Brain microvascular endothelial cell (primary cell): ENCODE measurements around the gene POU2AF1.

Experiments used
- DNase-seq: peaks from one replicate; pipeline ENCODE4 v3.0.0-alpha.2; 2020
- H3K27ac ChIP-seq: fragments of 250-450 bp; sonication (Bioruptor Pico); 2 replicates; pipeline ENCODE4 v1.5.1; 2020; ENCODE audit warnings: mild to moderate bottlenecking, moderate library complexity
- H3K27me3 ChIP-seq: fragments of 250-450 bp; sonication (Bioruptor Pico); replicated peaks from 2 replicates; pipeline ENCODE4 v1.5.1; 2020; ENCODE audit warnings: mild to moderate bottlenecking
- H3K36me3 ChIP-seq: fragments of 250-450 bp; sonication (Bioruptor Pico); replicated peaks from 2 replicates; pipeline ENCODE4 v1.5.1; 2020; ENCODE audit warnings: mild to moderate bottlenecking
- H3K4me3 ChIP-seq: 2 replicates; pipeline ENCODE4 v1.5.1; 2011; ENCODE audit warnings: low read depth, mild to moderate bottlenecking, control low read depth, low read length, moderate library complexity
- in situ Hi-C: cut with HindIII; loops from 2 replicates; pipeline ENCODE4 v1.10.0; 2017; ENCODE audit warnings: low sequenced_read_pairs, low pct_ligation_motif_present
- TF ChIP-seq, protein P1 (sequence below): IDR thresholded peaks from 2 replicates; pipeline ENCODE4 v1.5.1; 2011; ENCODE audit warnings: low read depth, mild to moderate bottlenecking, moderate library complexity, low read length, control low read depth, inconsistent platforms; ENCODE audit errors: missing control alignments

The POU2AF1 gene

GRCh38 chr11:111373590-111373989, 5.5 kb downstream of the POU2AF1 start:
- Histone ChIP-seq H3K4me3 (no peak overlapping the region), H3K36me3 (no peaks in the 10 kb centered on the region), H3K27me3 (no peaks in the 10 kb centered on the region), H3K27ac (no peak overlapping the region)
- no peak for DNase-seq
- TF ChIP-seq, protein P1, sequence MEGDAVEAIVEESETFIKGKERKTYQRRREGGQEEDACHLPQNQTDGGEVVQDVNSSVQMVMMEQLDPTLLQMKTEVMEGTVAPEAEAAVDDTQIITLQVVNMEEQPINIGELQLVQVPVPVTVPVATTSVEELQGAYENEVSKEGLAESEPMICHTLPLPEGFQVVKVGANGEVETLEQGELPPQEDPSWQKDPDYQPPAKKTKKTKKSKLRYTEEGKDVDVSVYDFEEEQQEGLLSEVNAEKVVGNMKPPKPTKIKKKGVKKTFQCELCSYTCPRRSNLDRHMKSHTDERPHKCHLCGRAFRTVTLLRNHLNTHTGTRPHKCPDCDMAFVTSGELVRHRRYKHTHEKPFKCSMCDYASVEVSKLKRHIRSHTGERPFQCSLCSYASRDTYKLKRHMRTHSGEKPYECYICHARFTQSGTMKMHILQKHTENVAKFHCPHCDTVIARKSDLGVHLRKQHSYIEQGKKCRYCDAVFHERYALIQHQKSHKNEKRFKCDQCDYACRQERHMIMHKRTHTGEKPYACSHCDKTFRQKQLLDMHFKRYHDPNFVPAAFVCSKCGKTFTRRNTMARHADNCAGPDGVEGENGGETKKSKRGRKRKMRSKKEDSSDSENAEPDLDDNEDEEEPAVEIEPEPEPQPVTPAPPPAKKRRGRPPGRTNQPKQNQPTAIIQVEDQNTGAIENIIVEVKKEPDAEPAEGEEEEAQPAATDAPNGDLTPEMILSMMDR = no peak
- in situ Hi-C loops = no loop called here

DNA sequence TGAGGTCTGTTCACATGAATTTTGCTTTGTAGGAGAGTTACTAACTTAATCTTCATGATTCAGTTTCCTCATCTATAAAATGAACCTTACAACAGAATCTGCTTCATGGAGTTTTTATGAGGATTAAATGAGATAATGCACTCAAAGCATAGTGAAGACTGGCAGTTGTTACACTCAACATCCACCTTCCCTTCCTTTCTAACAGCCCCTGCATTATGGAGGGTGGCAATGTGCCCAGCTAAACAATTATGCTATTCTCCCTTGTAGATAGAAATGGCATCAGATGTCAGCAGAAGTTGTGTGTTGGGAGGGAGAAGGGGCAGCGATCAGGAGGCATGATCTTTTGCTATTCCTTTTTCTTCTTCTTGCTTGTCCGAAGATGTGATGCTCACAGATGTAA, 6.5 kb downstream of the POU2AF1 start:
- no peaks in the 10 kb centered on the region for H3K27me3 ChIP-seq
- DNase-seq = no peak
- no peaks in the 10 kb centered on the region for H3K36me3 ChIP-seq
- no peak overlapping the region for H3K27ac ChIP-seq
- TF ChIP-seq, protein P1 = no peak
- in situ Hi-C loops = no loop called here
- H3K4me3 ChIP-seq = no peak overlapping the region

DNA sequence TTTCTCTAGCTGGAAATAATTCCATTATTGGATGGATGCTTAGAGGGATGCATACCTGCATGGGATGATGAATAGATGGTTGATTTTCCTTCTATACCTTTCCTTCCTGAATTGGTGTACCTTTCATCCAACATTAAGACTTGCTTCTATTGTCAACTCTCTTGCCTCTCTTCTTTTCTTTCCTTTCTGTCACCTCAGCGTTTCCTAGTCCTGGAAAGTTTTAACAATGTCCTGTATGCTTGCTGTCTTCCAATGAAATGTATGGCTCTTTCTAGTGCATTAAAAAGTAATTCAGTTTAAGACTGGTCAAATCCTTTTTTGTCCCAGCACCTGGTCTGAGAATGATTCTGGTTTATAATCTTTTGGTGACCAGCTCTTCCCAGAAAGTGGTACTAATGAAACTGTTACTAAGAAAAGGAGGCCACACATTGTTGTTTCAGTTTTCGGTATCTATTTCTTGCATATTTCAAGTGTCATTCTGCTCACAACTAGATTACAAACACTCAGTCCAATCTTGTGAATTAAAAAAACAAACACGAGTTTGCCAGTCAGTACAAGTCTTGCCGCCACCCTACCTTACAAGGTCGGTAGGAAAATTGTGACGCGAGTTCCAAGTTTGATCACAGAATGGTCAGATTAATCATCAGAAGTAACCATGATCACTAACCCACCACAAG, 8.0 kb downstream of the POU2AF1 start:
- in situ Hi-C loops = no loop called here
- H3K36me3 ChIP-seq = no peaks in the 10 kb centered on the region
- no peaks in the 10 kb centered on the region for H3K27me3 ChIP-seq
- no peak overlapping the region for H3K27ac ChIP-seq
- TF ChIP-seq, protein P1 = no peak
- DNase-seq = no peak
- H3K4me3 ChIP-seq = no peak overlapping the region

DNA sequence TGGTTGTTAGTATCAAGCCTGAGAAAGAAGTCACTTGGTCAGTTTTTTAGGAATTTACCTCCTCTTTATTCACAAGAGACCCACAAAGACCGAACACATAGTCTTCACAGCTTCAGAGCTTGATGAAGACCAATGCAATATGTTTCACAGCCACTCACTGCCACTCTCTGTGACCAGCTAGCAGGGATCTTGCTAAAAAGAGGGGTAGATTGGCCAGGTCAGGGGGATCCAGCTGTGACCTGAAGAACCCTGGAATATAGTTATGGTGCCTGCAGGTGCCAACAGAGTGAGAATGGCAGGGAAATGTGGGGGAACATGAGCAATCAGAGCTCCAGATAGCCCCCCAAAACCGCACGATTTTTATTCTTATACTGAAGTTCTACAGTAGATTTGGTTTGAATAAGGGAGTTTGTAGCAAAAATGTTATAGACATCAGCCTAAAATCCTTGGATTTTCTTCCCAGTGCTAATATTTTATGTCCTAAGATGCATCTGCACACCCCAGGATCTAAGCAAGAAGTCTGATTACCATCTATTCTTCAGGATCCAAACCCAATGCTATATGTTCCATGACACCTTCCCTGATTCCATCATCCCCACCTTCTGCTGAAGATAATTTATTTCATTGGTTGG, 8.7 kb downstream of the POU2AF1 start:
- H3K27me3 ChIP-seq = no peaks in the 10 kb centered on the region
- in situ Hi-C loops = no loop called here

DNA sequence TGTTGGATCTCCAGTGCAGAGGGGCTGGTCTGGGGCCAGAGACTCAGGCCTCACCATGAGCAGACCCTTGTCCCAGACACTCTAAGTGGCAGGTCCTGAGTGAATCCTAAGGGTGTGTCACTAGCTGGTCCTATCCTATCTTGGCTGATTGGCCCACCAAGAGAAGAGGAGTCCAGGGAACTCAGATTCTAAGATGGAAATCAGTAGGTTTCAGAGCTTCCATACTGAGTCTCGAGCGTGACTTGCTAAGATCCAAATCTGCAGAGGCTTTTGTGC, 10.9 kb downstream of the POU2AF1 start:
- Histone ChIP-seq H3K27ac (no peak overlapping the region), H3K27me3 (no peaks in the 10 kb centered on the region), H3K36me3 (no peaks in the 10 kb centered on the region), H3K4me3 (no peak overlapping the region)
- no peak for DNase-seq
- TF ChIP-seq, protein P1 = no peak
- in situ Hi-C loops = no loop called here

More for the DNA sequence above, 8.7 kb downstream of the POU2AF1 start:
- TF ChIP-seq, protein P1 = no peak
- no peak overlapping the region for H3K27ac ChIP-seq
- H3K36me3 ChIP-seq = no peaks in the 10 kb centered on the region
- H3K4me3 ChIP-seq = no peak overlapping the region
- DNase-seq = no peak
